ENCODE results near the gene IL22RA1.

The IL22RA1 gene

DNA sequence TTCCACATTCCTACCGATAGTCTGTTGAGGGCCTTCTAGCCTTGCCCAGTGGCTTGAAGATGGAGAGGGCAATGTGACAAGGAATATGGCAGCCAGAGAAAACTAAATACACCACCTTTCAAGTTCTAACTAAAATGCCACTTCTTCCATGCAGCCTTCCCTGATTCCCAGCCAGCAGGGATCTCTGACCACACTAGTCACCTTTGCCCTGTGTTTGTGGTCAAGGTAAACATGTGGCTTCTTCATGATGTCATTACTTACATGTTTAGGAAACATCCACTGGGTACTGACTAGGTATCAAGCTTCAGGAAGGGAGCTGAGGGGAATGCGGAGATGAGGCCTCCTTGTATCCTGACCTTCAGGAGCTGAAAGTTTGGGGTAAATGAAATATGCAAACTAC lies 22.6 kb upstream of the IL22RA1 start:
- no peak for FAIRE-seq

DNA sequence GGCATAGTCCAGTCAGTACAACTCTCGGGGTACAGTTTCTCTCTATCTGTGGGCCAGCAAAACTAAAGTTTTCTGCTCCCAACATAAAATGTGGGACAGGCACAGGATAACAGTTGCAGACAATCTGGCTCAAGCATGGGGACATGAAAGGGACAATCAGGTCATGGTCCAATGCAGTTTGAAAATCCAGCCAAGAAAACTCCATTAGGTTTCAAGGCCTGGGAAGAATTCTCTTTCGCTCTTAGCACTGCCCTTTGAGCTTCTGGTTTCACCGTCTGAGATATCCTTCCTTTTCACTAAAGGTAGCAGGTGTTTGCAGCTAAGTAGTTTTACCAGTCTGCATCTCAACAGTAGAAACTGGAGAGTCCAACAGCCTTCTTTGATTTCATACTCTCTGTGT lies 21.1 kb upstream of the IL22RA1 start:
- no peak for FAIRE-seq

DNA sequence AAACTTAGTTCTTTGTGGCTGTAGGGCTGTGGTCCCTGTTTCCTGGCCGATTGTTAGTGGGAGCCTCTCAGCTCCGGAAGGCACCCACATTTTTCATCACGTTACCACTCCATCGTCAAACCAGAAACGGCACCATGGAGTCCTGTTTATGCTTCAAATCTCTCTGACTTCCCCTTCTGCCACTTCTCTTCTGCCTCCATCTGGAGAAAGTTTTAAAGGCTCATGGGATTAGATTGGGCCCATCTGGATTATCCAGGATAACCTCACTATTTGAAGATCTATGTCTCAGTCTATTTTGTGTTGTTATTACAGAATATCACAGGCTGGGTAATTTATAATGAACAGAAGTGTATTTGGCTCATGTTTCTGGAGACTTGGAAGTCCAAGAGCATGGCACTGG lies 19.3 kb upstream of the IL22RA1 start:
- no peak for FAIRE-seq

DNA sequence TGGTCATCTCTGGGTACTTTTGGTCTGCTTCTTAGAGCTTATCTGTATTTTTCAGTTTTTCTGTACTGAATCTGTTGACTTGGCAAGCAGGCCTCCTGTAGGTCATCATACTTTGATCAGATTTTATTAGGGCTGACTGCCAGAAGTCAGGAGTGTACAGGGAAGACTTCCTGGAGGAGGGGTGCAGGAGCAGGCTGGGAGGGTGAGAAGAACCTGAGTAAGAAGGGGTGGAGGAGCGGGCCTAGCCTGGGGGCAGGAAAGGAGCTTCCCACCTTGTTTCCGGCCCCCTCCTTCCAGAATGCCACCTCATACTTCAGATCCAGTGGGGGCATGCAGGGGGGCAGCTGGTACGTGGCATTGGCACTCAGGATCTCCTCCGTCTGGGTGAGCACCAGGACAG lies 18.3 kb upstream of the IL22RA1 start:
- no peak for FAIRE-seq

DNA sequence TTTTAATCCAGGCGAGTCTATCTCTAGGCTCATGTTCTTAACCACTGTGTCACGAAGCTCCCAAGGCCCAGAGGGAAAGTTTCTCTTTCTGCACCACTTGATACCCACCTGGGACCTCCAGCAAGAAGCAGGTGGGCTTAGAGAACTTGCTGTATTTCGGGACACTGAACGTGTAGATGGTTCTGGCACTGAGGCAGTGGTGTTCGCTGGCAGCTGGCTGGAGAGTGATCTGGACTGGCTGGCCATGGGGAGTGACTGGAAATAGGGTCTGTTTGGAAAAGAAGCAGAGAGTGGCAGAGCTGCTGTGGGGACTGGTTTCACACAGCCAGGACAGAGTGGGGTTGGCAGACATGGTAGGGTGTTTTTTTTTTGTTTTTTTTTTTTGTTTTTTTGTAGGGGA lies 16.4 kb upstream of the IL22RA1 start:
- FAIRE-seq, result no peak

DNA sequence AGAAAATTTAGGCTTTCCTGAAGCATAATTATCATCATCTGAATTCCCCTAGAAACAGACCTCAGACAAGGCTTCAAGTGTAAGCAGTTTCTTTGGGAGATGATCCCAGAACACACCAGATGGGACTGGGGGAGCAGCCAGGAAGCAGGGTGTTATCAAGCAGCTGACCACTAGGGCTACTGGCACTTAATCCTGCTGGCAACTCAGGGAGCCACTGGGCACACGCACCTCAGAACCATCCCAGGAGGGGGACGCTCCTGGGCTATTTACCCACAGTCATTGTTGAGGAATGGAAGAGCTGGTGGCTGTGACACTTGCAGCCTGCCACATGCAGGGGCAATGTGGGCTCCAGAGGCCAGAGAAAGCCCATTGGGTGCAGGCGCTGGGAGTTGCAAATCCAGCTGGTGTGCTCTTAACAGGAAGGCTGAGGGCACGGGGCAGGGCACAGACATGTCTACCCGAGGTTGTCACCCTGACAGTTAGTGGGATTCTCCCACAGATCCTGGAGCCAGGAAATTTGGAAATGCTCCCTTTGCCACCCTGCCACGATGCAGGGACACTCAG lies 15.1 kb upstream of the IL22RA1 start:
- no peak for FAIRE-seq

DNA sequence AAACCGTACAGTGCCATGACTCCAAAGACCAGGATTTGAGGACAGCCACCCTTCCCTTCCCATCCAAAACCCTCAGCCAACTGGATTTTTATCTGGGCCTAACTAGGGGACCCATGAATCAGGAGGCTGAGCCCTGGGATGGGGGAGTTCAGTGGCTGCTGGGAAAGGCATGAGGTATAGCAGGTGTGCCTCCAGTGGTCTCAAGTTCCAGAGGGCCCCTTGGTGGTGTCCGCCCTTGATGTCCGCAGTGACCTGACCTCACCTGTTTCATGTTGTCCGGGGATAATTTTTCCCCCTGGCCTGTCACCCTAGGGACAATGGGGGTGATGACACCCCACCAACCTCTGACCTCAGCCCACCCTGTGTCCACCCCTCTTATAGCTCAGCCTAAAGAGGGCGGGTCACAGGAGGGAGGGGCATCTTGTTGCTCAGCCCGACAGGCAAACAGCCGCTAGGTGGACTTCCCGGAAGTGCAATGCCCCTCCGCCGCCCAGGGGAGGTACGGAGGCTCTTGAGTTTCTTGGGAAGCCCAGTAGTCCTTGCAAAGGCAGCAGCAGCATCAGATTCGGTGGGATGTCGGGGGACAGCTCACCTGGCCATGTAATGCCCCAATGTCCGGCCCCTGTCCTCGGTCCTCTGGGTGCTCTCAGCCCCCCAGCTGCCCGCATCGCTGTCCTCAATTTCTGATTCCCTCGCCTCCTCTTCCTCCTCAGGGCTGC lies 13.8 kb upstream of the IL22RA1 start:
- no peak for FAIRE-seq

DNA sequence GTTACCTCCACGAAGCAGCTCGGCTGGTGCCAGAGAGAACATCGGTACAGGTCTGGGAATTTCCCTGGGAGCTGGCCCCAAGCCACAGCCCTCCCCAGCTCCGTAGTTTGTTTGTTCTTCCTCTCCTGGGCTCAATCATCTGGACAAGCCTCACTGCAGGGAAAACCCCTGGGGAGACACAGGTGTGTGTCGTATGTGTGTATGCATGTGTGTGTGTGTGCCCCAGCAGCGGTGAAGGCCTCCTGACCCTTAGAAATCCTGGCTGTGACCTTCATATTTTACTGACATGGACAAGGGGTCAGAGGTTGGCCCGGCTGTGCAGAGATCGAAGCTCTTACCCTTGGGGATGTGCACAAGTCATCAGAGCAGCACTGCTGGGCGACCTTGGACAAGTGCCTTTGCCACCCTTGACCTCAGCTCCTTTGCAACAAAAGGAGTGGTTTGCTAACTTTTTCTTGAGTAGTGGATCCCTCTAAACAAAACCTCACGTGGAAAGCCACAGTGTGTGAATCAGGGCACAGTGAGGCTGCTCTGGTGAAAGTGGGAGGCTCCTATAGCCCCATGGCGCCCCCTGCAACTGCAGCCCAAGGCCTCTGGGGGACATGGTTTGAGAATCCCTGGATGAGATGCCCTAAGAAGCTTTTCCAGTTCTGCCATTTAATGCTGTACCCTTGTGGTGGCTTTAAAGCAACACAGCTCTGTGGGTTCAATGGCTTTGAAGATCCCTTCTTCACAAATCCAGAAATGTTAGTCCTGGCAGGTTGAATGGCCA lies 12.3 kb upstream of the IL22RA1 start:
- FAIRE-seq, result no peak

DNA sequence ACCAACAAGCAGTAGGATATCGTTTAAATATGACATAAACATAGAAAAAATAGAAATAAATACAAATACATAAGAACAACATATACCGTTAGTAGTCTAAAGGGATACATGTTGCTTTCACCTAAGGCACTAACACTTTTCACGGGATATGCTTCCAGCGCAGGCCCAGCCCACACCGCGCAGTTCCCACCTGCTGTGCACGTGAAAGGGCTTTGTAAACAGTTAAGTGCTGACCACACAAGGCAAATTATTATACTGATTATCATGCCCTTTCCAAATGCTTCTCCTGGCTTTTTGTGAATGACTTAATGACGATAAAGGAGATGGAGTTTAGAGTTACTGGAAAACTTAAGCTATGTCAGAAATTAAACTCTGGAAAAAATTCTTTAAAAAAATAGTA lies 11.3 kb upstream of the IL22RA1 start:
- no peak for FAIRE-seq

DNA sequence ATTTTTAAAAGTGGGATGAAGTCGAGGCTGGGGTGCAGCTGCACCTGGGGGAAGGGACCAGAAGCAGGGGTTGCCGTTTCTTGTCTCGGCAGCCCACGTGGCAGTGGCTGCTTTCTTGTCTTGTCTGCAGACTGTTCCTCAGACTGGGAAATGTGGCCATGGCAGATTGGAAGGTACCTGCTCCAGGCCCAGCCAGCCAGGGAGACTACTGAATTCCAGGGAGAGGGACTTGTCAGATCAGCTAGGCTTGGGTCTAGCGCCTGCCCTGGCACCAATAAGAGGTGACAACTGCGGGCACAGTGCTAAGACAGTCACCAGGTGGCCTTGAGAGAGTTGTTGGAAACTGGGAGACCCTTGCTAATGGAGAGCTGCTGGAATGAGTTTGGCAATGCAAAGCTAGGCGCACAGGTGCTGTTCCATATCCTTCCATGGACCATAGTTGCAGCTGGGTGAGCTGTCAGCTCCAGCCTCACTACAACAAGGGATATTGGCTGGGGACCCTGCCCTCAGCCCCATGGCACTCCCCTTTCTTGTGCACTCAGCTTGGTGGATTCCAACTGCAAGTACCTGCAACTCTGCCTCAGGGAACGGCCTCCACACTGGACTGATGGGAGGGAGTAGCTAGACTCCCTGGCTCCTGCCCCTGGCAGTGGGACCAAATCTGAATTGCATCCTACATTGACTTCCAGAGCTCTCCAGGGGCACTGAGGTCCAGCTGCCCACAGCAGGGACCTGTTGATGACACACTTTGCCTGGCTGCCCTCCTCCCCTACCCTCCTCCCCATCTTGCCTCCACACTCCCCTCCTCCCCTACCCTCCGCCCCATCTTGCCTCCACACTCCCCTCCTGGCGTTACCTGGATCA lies 9.9 kb upstream of the IL22RA1 start:
- no peak for FAIRE-seq

DNA sequence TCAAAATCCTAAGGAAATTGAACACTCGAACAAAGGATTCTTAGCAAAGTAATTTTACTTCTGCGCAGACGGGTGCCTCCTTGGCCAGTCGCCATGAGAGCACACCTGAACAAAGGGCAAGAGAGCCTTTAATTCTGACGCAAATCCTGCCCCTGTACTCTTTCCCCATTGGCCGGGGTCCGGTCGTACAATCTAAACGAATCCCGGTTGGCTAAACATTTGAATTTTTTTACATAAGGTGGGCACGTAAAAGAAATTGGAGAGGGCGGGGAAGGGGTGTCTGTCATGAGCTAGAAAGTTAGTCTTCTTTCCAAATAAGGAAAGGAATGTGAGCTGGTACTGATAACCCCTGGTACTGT lies 8.2 kb upstream of the IL22RA1 start:
- FAIRE-seq, result no peak

DNA sequence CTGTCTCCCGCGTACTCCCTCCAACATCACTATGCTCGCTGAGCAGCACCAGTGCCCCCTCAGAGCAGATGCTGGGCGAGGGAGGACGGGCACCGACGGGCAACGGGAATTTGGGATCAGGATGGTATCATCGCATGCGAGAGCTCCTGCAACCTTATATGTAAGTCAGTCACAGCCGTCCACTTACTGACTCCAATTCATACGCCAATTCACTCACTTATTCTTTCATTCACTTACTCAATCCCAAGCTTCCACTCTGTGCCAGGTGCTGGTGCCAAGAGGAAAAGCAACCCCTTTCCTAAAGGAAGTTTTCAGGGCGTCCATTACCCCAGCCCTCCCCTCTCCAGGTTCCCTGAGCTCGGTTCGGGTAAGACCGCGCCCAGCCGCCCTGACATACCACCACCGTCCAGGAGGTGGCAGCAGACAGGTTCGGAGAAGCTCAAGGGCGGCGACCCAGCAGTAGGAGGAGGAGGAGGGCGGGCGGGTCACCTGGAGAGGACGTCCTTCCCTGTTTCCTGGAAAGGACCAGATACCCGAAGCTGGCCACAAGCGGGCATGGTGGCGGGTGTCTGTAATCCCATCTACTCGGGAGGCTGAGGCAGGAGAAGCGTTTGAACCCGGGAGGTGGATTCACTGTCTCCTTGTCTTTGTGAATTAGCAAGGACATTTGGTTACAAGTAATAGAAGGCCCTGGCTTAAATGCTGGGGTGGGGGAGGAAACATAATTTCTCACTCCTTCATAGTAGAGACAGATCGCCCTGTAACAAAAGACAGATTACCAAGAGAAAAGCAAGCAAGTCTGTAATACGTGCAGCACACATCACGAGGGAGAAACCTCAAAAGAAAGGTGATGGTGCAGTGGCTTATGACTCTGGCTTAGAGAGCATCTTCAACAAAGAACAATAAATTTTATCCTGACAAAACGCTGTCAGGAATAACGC lies 7.6 kb upstream of the IL22RA1 start:
- no peak for FAIRE-seq

DNA sequence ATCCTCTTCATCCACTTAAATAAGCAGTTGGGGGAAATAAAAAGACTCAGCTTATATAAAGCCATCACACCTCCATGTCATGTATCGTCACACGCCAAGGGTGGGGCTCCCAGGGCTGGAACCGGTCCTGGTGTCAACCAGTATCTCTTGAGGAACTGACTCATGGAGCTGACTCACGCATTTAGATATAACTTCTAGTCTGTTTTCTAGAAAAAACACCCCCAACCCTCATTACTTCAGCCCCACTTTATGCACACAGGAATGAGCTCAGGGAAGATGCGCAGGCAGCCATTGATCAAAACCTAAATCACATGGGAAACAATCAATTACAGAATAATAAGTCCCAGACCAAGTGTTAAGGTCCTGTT lies 6.9 kb upstream of the IL22RA1 start:
- no peak for FAIRE-seq

DNA sequence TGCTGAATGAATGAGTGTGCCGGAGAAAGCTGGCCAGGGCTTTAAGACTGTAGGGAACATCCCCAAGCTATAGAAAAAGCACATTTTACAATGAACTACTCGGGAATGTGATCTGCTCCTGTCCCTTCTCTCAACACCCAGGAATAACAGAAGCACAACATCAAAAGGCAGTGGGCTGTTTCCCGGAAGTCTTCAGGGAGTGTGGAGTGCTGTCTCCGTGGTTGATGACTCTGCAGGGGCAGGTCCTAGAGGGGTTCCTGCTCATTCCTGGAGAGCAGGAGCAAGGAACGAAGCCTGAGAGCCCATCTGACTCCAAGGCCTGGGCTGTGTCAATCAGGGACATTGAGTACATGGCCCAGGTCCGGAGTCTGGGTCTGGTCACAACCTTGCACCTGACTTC lies 4.9 kb upstream of the IL22RA1 start:
- no peak for FAIRE-seq

DNA sequence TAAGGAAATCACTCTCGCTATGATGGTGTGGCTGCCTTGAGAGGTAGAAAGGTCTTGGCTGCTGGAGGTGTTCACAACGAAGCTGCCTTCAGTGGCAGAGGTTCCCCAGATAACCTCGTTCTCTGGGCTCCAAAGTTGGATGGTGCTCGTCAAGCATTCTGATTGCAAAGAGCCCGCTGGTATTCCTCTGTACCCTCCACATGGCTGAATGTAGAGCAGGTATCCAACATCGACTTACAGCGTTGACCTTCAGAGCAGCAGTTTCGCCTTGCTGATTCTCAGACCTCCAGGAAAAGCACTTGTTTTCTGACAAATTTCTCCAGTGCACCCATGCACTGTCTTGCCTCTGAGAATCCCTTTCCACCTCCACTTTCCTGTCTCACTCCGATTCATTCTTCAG lies 4.3 kb upstream of the IL22RA1 start:
- FAIRE-seq, result no peak

DNA sequence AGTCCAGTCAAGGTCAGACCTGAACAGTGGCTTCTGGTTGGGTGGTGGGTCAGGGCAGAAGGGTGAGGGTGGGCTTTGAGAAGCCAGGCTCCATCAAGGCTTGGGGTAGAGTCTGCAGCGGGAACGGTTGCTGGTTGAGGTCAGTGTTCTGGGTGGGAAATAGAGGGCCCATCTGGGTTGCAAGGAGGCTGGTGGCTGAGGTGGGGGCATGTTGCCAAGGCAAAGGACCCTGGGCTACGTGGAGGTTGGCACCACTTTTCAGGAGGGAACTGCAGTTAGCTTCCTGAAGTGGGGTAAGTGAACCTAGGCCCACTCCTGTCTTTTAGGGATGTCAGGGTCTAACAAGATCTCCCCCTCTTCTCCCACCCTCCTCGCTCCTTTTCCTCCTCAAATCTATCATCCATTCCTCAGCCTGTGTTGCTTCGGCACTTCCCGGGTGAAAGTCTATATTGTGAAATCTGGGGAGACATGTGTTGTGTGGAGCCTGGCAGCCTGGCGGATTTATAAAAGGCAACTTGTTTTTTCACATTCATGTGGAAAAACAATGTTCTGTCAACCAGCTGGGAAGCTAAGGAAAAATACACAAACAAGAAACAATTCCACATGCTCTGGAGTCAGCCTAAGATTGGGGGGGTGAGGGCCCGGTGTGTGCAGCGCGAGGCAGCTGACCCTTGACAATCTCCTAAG lies 1.5 kb downstream of the IL22RA1 start:
- no peak for FAIRE-seq

DNA sequence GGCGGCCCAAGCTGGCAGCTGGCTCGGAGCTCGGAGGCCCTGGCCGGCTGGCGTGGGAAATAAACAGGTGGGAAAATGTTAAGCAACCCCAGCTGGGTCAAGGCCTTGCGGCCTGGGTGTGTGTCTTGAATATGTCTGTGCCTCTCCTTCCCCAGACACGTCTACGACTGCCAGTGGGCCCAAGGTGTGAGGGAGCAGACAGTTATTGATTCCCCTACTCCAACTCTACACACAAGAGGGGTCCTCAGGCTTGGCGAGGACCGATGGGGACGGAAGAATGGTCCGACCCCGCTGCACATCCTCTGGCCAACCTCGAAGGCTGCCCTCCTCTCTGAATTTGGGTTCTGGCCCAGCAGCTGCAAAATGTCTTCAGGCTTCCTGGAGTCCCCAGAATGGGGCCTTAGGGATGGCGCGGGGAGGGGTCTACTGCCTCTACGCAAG lies 2.2 kb downstream of the IL22RA1 start:
- FAIRE-seq, result no peak

DNA sequence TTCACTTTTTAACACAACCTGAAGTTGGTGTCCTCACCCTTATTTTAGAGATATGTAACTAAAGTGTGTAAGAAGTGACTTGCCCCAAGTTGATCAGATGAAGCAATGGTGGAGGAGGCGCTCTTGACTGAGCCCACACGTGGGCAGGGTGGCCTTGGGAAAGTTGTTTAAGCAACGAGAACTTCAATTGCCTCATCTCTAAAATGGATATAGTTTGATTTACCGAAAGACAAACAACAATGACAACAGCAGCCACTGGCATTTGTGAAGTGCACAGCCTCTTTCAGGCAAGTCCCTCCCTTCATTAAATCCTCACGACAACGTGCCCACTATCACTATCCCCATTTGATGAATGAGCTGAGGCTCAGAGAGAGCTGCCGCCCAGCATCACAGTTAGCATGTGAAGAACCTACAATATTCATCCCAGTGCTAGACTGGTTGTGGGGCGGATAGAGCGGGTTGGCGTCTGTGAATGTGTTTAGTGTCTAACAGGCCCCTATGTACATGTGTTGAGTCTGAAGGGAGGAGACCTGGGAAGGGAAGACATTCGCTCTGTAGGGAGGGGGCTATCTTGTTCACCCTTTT lies 3.0 kb downstream of the IL22RA1 start:
- no peak for FAIRE-seq

DNA sequence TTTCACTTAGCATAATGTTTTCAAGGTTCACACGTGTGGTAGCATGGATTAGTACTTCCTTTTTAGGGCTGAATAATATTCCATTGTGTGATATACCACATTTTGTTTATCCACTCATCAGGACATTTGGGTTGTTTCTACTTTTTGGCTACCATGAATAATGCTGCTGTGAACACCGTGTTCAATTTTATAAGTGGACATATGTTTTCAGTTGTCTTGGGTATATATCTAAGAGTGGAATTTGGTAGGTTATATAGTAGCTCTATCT lies 3.8 kb downstream of the IL22RA1 start:
- no peak for FAIRE-seq

DNA sequence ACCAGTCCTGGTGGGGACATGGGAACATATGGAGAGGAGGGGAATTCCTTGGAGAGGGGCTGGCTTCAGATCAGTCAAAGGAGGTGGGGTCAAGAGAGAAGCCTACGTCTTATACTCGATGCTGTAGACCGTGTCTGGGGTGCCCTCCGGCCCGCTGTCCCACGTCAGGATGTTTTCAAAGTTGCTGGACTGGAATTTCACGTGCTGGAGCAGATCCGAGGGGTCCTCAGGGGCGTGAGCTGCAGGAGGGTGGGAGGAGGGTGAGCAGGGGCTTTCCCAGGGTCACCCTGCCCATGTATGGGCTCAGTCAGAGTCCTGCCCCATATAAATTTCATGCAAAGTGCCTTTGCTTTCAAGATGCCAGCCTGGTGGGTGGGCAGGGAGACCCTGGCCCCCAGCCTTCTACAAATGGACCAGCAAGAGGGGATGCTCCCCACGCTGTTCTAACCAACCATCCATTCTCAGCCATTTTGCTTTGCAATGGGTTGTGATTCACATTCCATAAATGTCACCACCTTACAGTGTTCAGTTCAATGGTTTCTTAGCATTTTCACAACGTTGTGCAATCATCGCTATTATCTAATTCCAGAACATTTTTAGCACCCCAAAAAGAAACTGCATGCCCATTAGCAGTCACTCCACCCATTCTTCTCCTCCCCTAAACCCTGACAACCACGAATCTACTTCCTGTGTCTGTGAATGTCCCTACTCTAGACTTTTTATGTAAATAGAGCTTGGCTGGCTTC lies 4.3 kb downstream of the IL22RA1 start:
- no peak for FAIRE-seq
